GM12872 (cell line): ENCODE measurements around the gene PCSK7.

Experiments
- CTCF ChIP-seq: IDR thresholded peaks from 3 replicates; pipeline ENCODE4 v1.5.1; 2011; ENCODE audit warnings: low read depth, mild to moderate bottlenecking, low read length, moderate library complexity; ENCODE audit not compliant: insufficient read depth

The PCSK7 gene

DNA sequence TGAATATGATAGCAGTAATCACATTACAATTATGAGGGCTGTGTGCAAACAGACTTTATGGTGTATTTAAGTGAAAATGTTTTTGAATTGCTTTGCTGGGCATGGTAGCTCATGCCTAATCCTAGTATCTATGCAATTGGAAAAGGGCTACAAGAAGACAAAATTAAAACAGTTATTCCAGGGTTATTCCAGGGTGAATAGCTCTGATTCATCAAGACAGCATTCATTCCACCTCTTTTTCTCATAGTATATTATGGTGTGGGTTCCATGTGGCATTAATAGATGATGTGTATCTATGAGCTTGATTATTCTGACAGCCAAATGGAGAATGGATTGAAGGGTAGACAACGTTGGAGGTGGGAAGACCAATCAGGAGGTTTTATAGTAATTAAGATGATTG lies 65.4 kb downstream of the PCSK7 start:
- TF ChIP-seq CTCF = no peak

DNA sequence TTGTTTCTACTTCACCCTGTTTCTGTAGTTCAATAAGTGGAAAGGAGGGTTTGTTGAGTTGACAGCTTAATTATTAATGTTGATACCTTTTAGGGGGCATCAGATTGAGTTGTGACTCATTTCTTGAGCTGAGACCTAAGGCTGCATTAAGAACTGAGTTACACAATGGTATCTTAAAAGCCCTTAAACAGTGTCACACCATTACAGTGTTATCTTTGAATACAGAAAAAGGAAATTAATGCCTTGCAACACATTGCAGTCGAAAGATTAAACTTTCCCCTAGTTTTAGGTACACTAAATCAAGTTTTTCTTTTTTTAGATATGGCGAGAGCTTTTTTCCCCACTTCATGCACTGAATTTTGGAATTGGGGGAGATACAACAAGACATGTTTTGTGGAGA lies 71.0 kb downstream of the PCSK7 start:
- TF ChIP-seq CTCF = no peak

DNA sequence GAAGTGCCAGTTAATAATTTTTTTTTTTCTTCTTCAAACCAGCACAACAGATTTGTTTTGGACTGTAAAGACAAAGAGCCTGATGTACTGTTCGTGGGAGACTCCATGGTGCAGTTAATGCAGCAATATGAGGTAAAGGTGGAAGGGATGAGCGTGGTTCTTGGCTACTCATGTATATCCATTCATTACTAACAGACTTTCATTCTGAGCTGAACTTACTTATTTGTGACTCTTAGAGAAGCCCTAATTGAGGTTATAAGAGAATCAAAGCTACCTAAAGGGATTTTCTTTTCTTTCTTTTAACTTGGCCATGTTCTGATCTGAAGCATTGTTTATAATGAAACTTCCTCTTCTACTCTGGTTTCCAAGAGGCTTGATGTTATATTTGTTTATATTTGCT lies 72.0 kb downstream of the PCSK7 start:
- no peak for TF ChIP-seq CTCF

GRCh38 chr11:117157507-117157906 lies 74.4 kb downstream of the PCSK7 start:
- no peak for TF ChIP-seq CTCF

GRCh38 chr11:117154468-117154867 lies 77.4 kb downstream of the PCSK7 start:
- no peak for TF ChIP-seq CTCF
